Measurements from ENCODE around the gene PDZK1. TPM values are rescaled to one million over a fixed set of nuclear protein-coding genes. Genes with fewer than 3 reads are reported as not detected.

The PDZK1 gene
- total and polyA plus RNA-seq, 2 donors (not counting 3 experiments of a cell fraction or from before 2014, with no cell fraction given): 0.03 to 0.58 TPM

DNA sequence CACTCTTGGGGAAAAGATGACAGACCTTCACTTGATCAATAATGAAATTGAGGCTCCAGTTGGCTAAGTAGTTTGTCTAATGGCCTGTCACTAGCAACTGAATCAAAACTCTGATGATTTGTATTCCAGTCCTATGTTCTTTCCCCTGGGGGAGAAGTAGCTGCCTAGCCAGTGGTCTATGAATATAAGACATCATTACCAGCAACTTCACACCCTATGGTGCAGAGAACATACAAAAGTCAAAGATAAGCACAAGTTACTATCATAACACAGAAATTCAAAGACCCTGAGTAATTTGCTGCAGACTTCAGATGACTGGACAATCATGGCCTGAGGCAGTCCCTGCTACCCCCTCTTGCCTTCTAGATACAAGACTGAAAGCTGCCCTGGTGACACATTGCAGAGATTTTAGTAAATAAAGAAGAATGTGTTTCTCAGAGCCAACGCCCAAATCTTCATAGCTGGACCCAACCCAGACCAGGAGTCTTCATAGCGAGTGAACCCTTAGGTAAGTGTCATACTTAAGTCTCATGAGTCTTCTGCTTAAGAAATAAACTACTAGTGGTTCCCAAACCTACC is 993 bp downstream of the PDZK1 start:
- dilution Hi-C loops (cut with MboI; ENCODE audit: extremely low pct_ligation_motif_present, low sequenced_read_pairs): no loop called here
- intact Hi-C loops (cut with micrococcal nuclease): no loop called here
- H3K9ac ChIP-seq (replicated peaks; ENCODE audit: extremely low read depth, insufficient read depth, low read length): no peak overlapping the region
- no peaks in the 10 kb centered on the region for H3K9me1 ChIP-seq (replicated peaks; ENCODE audit: control insufficient read depth, extremely low read depth, insufficient read depth, low read length)
- no peaks in the 10 kb centered on the region for H3K36me3 ChIP-seq (ENCODE audit: control insufficient read depth in 2 of 2, extremely low read depth in 1 of 2, insufficient read depth in 2 of 2, low read length in 2 of 2)
- H3K27me3 ChIP-seq (ENCODE audit: control insufficient read depth in 2 of 2, insufficient read depth in 2 of 2, low read length in 2 of 2): peaks cover 8 to 11% of the 10 kb centered on the region in 2 experiments
- DNase-seq (ENCODE audit: low read depth, low spot score) (no peak), FAIRE-seq (no peak)
- H4K20me1 ChIP-seq (replicated peaks; ENCODE audit: control insufficient read depth, extremely low read depth, insufficient read depth, low read length): no peaks in the 10 kb centered on the region
- TF ChIP-seq JUN (IDR thresholded peaks at IDR 0.05; ENCODE audit: borderline replicate concordance, insufficient read depth, insufficient read length, low read depth): no peak
- TF ChIP-seq, protein P1, sequence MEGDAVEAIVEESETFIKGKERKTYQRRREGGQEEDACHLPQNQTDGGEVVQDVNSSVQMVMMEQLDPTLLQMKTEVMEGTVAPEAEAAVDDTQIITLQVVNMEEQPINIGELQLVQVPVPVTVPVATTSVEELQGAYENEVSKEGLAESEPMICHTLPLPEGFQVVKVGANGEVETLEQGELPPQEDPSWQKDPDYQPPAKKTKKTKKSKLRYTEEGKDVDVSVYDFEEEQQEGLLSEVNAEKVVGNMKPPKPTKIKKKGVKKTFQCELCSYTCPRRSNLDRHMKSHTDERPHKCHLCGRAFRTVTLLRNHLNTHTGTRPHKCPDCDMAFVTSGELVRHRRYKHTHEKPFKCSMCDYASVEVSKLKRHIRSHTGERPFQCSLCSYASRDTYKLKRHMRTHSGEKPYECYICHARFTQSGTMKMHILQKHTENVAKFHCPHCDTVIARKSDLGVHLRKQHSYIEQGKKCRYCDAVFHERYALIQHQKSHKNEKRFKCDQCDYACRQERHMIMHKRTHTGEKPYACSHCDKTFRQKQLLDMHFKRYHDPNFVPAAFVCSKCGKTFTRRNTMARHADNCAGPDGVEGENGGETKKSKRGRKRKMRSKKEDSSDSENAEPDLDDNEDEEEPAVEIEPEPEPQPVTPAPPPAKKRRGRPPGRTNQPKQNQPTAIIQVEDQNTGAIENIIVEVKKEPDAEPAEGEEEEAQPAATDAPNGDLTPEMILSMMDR (IDR thresholded peaks at IDR 0.05; ENCODE audit: extremely low read depth in 1 of 2, insufficient read depth in 1 of 2, low read depth in 1 of 2, low read length in 2 of 2): no peak
- no peak for TF ChIP-seq FOS (IDR thresholded peaks at IDR 0.05; ENCODE audit: borderline replicate concordance, insufficient read depth, low read length)
- no peak for TF ChIP-seq MYC (IDR thresholded peaks at IDR 0.05; ENCODE audit: low read depth, low read length)
- no peak for TF ChIP-seq POLR2A (IDR thresholded peaks at IDR 0.05; ENCODE audit: low read depth, low read length)
- TF ChIP-seq GATA2 (IDR thresholded peaks at IDR 0.05; ENCODE audit: insufficient read depth, insufficient read length, low read depth, low read length): no peak
- no peak for TF ChIP-seq POLR2AphosphoS5 (IDR thresholded peaks at IDR 0.05; ENCODE audit: insufficient read depth, low read depth, low read length)
- TF ChIP-seq, protein P2, sequence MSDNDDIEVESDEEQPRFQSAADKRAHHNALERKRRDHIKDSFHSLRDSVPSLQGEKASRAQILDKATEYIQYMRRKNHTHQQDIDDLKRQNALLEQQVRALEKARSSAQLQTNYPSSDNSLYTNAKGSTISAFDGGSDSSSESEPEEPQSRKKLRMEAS (IDR thresholded peaks at IDR 0.05; ENCODE audit: insufficient read depth, insufficient read length): no peak
- no peak for TF ChIP-seq EZH2 (IDR thresholded peaks at IDR 0.05; ENCODE audit: borderline replicate concordance, low read depth, low read length, severe bottlenecking)
- ChIA-PET POLR2A (no interaction called here), CTCF (interaction anchor here (1.6 kb wide), 1 partner anchor 14 kb away, joined by 5 read pairs; no protein-coding TSS in a partner anchor)
- H3K79me2 ChIP-seq (ENCODE audit: control insufficient read depth, insufficient read depth, low read length): no peaks in the 10 kb centered on the region
- H3K9me3 ChIP-seq (replicated peaks; ENCODE audit: control insufficient read depth, insufficient read depth, low read length): no peaks in the 10 kb centered on the region
- no TSS peak for BruUV-seq (replicated peaks)
- no peak overlapping the region for H3K4me2 ChIP-seq (ENCODE audit: insufficient read depth, low read length)
- H3K27ac ChIP-seq (ENCODE audit: insufficient read depth, low read depth, low read length): no peak overlapping the region
- H3K4me3 ChIP-seq (replicated peaks in 1 of 3; ENCODE audit: insufficient read depth in 1 of 3, low read depth in 1 of 3, low read length in 3 of 3): no peak overlapping the region
- H3K4me1 ChIP-seq (ENCODE audit: control insufficient read depth, extremely low read depth, insufficient read depth, low read length): no peaks in the 10 kb centered on the region
- H2AFZ ChIP-seq (ENCODE audit: low read depth, low read length): no peak overlapping the region

All from endothelial cell of umbilical vein (primary cell).